ENCODE measurements around the gene PLXNA2. TPM values are rescaled to one million over a fixed set of nuclear protein-coding genes. Genes with fewer than 3 reads are reported as not detected.

Gene PLXNA2
- total and polyA plus RNA-seq, 8 donors = 48.7 to 137 (median 72.9) TPM

DNA sequence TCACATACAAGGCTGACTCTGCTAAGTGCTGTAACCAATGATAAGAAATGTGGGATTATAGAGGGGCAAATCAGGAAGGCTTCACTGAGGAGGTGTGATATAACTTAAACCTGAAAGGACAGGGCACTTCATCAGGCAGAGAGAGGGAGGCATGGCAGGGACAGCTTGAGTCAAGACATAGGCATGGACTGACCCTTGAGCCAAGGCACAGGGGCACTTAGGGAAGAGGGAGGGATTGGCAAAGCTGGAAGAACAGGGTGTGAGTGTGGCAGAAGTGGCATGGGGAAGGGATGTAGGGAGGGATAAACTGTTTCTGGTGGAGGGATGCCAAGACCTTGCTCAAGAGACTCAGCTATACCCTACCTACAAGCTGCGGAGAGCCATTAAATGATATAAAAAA is 81.3 kb downstream of the PLXNA2 start:
- H3K36me3 ChIP-seq = no peaks in the 10 kb centered on the region
- no peak overlapping the region for H3K4me3 ChIP-seq
- intact Hi-C loops (cut with DNase I) = no loop called here
- no peaks in the 10 kb centered on the region for H3K27me3 ChIP-seq
- H3K9me3 ChIP-seq = no peaks in the 10 kb centered on the region
- FAIRE-seq (no peak), ATAC-seq (no peak), DNase-seq (no peak)
- no peak overlapping the region for H3K27ac ChIP-seq
- WGBS, 2 donors = 82 to 92% methylated on average over 1 of the region's 1 CpG
- TF ChIP-seq, protein P1, sequence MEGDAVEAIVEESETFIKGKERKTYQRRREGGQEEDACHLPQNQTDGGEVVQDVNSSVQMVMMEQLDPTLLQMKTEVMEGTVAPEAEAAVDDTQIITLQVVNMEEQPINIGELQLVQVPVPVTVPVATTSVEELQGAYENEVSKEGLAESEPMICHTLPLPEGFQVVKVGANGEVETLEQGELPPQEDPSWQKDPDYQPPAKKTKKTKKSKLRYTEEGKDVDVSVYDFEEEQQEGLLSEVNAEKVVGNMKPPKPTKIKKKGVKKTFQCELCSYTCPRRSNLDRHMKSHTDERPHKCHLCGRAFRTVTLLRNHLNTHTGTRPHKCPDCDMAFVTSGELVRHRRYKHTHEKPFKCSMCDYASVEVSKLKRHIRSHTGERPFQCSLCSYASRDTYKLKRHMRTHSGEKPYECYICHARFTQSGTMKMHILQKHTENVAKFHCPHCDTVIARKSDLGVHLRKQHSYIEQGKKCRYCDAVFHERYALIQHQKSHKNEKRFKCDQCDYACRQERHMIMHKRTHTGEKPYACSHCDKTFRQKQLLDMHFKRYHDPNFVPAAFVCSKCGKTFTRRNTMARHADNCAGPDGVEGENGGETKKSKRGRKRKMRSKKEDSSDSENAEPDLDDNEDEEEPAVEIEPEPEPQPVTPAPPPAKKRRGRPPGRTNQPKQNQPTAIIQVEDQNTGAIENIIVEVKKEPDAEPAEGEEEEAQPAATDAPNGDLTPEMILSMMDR (IDR thresholded peaks at IDR 0.05) = no peak
- H3K4me1 ChIP-seq = peaks cover 4 to 28% (median 16%) of the 10 kb centered on the region in 3 donors

DNA sequence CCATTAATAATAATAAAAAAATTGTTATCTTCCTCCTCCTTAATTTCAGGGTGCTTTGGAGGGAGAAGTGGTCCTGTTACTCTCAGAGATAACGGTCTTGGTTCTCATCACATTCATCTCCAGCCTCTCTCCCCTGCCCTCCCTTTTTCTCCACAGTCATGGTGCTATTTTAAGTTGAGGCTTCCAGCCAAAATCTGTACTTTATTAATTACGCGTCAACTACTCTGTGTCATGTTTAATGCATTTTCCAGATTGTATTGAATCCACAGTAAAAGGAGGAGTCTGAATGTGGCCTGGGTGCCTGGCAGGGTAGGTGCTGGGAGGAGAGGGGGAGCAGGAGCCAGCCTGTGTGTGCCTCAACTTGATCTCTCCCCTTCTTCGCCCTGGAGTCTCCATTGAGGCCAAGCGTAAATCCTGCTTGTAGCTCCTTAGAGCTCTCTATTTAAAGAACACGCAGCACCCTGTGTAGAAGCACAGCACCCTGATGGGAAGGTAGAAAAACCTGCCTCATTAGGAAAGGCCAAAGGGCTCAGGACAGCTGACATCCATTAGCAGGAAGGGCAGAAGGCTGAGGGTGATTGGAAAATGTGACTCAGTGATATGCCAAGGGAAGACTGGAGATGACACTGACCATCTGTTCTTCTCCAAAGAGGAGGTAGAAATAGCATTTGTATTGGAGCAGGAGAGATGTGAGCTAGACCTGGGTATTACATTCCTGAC is 82.4 kb downstream of the PLXNA2 start:
- Histone ChIP-seq H3K36me3 (no peaks in the 10 kb centered on the region), H3K4me1 (peaks cover 4 to 28% (median 16%) of the 10 kb centered on the region in 3 donors), H3K4me3 (no peak overlapping the region), H3K27ac (no peak overlapping the region), H3K27me3 (no peaks in the 10 kb centered on the region), H3K9me3 (no peaks in the 10 kb centered on the region)
- peak in 3 of 4 donors; percentile 22 to 61 (median 48) for ATAC-seq
- no peak for FAIRE-seq
- TF ChIP-seq, protein P1 (IDR thresholded peaks at IDR 0.05) = no peak
- intact Hi-C loops (cut with DNase I) = no loop called here
- WGBS, 2 donors = 48 to 58% methylated on average over 6 of the region's 6 CpGs
- DNase-seq = no peak

DNA sequence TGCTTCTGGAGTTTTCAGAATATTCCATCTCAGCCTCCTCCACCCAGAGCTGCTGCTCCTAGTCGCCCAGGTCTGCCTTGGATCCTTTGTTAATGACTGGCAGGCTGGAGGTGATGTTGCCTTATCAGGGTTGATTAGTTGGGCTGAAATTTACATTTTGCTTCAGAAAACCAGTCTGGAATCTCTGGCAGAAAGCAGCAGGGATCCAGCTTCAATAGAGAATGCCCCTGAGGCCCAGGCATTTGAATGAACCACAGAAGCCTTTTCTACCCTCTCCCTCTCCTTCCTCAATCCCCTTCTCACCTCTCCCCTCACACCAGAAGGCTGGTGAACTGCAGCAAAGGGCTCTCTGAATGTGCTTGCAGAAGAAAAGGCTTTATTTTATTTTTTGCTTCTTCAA is 83.2 kb downstream of the PLXNA2 start:
- ATAC-seq = no peak
- Histone ChIP-seq H3K27me3 (no peaks in the 10 kb centered on the region), H3K4me1 (peaks cover 4 to 33% (median 16%) of the 10 kb centered on the region in 3 donors), H3K36me3 (no peaks in the 10 kb centered on the region), H3K4me3 (no peak overlapping the region), H3K27ac (no peak overlapping the region), H3K9me3 (no peaks in the 10 kb centered on the region)
- no peak for FAIRE-seq
- WGBS, 2 donors = 69 to 79% methylated on average over 1 of the region's 1 CpG
- DNase-seq = no peak
- intact Hi-C loops (cut with DNase I) = no loop called here
- TF ChIP-seq, protein P1 (IDR thresholded peaks at IDR 0.05) = no peak

DNA sequence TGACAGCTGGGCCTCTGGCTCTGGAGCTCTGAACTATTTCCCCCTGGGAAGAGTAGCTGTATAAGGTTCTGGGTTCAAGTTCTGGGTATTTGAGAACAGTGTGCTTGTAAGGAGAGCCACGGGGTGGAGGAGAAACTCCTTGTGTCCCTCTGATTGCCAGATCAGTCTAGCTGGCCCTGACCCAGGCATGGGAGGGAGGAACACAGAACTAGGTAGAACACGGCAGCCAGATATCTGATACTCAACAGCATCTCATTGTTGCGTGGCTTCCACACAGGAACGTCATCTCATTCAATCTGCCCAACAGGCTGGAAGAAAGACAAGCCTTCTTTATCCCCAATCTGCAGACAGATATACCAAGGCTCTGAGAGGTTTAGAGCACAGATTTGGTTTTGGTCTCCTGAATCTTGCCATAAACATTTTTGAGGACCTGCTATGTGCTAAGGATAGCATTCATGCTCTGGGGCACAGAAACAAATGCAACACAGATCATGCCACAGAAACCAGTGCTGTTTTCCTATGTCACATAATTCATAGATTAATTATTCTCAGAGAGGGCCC is 83.8 kb downstream of the PLXNA2 start:
- ATAC-seq = no peak
- TF ChIP-seq, protein P1 (IDR thresholded peaks at IDR 0.05) = no peak
- no peak overlapping the region for H3K27ac ChIP-seq
- no peak overlapping the region for H3K4me3 ChIP-seq
- peaks cover 8 to 38% (median 21%) of the 10 kb centered on the region in 3 donors for H3K4me1 ChIP-seq
- intact Hi-C loops (cut with DNase I) = no loop called here
- no peaks in the 10 kb centered on the region for H3K36me3 ChIP-seq
- H3K9me3 ChIP-seq = no peaks in the 10 kb centered on the region
- WGBS, 2 donors = 65 to 68% methylated on average over 4 of the region's 4 CpGs
- H3K27me3 ChIP-seq = no peaks in the 10 kb centered on the region
- no peak for DNase-seq
- FAIRE-seq = no peak

Measured in pancreas (tissue), 10 donors.